Activated CD4-positive, alpha-beta T cell treated with anti-CD3 and anti-CD28 coated beads, Interleukin-2, amount 10 ng/mL, durations not matched to agents 24 days and 14 days (primary cell): ENCODE data around the gene ITK. TPM values are rescaled to one million over a fixed set of nuclear protein-coding genes. Genes with fewer than 3 reads are reported as not detected.
A peak's percentile ranks its signal among the peaks of the same experiment; 100 is the strongest.

Experiments
- DNase-seq: peaks from one replicate; pipeline ENCODE4 v3.0.0; 2022
- H3K27ac Mint-ChIP-seq: one replicate; pipeline ENCODE4 v1.8.0; 2022; ENCODE audit warnings: mild to moderate bottlenecking, mixed read lengths
- H3K27me3 Mint-ChIP-seq: one replicate; pipeline ENCODE4 v1.8.0; 2022; ENCODE audit warnings: mixed read lengths
- H3K36me3 Mint-ChIP-seq: one replicate; pipeline ENCODE4 v1.8.0; 2022; ENCODE audit warnings: low read depth, mild to moderate bottlenecking, mixed read lengths
- H3K4me1 Mint-ChIP-seq: one replicate; pipeline ENCODE4 v1.8.0; 2021; ENCODE audit warnings: mixed read lengths
- H3K4me3 Mint-ChIP-seq: one replicate; pipeline ENCODE4 v1.8.0; 2022; ENCODE audit warnings: mild to moderate bottlenecking, moderate library complexity, mixed read lengths
- H3K9me3 Mint-ChIP-seq: one replicate; pipeline ENCODE4 v1.8.0; 2021; ENCODE audit warnings: mixed read lengths
- intact Hi-C: fragments of 100-400 bp; cut with micrococcal nuclease; formaldehyde crosslinking; loops from one replicate; pipeline ENCODE4 v1.15.1; 2023
- total RNA-seq: library from RNA; stranded (reverse); gene quantifications from 2 replicates; pipeline ENCODE4 v1.2.3, GENCODE V29; 2022

The ITK gene
- total RNA-seq, 1 donor from 2014 or later, result 230 TPM

GRCh38 chr5:157160001-157160400, 20.6 kb upstream of the ITK start:
- no peaks in the 10 kb centered on the region for H3K36me3 Mint-ChIP-seq
- peaks cover 54% of the 10 kb centered on the region for H3K4me1 Mint-ChIP-seq
- no peaks in the 10 kb centered on the region for H3K27me3 Mint-ChIP-seq
- H3K4me3 Mint-ChIP-seq, result peak overlapping the region; percentile 54
- intact Hi-C loops, result no loop called here
- DNase-seq, result peak; percentile 75
- peak overlapping the region; percentile 87 for H3K27ac Mint-ChIP-seq
- no peaks in the 10 kb centered on the region for H3K9me3 Mint-ChIP-seq

- H3K27me3 Mint-ChIP-seq, result no peaks in the 10 kb centered on the region
- no peak overlapping the region for H3K27ac Mint-ChIP-seq
- no peaks in the 10 kb centered on the region for H3K36me3 Mint-ChIP-seq
- no peak overlapping the region for H3K4me3 Mint-ChIP-seq
- intact Hi-C loops, result no loop called here
- peaks cover 56% of the 10 kb centered on the region for H3K4me1 Mint-ChIP-seq
- no peak for DNase-seq
- H3K9me3 Mint-ChIP-seq, result no peaks in the 10 kb centered on the region
Measured at GRCh38 chr5:157161996-157162395, 18.6 kb upstream of the ITK start.

GRCh38 chr5:157162919-157163510, 17.6 kb upstream of the ITK start:
- Mint-ChIP-seq H3K27me3 (no peaks in the 10 kb centered on the region), H3K27ac (no peak overlapping the region), H3K36me3 (no peaks in the 10 kb centered on the region), H3K4me3 (no peak overlapping the region), H3K4me1 (peaks cover 62% of the 10 kb centered on the region), H3K9me3 (no peaks in the 10 kb centered on the region)
- intact Hi-C loops, result no loop called here
- no peak for DNase-seq

GRCh38 chr5:157164521-157164920, 16.1 kb upstream of the ITK start:
- H3K9me3 Mint-ChIP-seq, result no peaks in the 10 kb centered on the region
- intact Hi-C loops, result no loop called here

GRCh38 chr5:157165261-157165660, 15.4 kb upstream of the ITK start:
- no peak for DNase-seq
- no peaks in the 10 kb centered on the region for H3K9me3 Mint-ChIP-seq
- peaks cover 67% of the 10 kb centered on the region for H3K4me1 Mint-ChIP-seq
- H3K27me3 Mint-ChIP-seq, result no peaks in the 10 kb centered on the region
- H3K36me3 Mint-ChIP-seq, result peaks cover under 1% of the 10 kb centered on the region
- no peak overlapping the region for H3K4me3 Mint-ChIP-seq
- intact Hi-C loops, result no loop called here
- H3K27ac Mint-ChIP-seq, result peak overlapping the region; percentile 1

More at GRCh38 chr5:157164521-157164920, 16.1 kb upstream of the ITK start:
- H3K27ac Mint-ChIP-seq, result peak overlapping the region; percentile 12
- H3K4me1 Mint-ChIP-seq, result peaks cover 68% of the 10 kb centered on the region
- no peaks in the 10 kb centered on the region for H3K36me3 Mint-ChIP-seq
- DNase-seq, result no peak
- no peak overlapping the region for H3K4me3 Mint-ChIP-seq
- no peaks in the 10 kb centered on the region for H3K27me3 Mint-ChIP-seq

GRCh38 chr5:157165668-157166067, 15.0 kb upstream of the ITK start:
- Mint-ChIP-seq H3K4me1 (peaks cover 71% of the 10 kb centered on the region), H3K27ac (peak overlapping the region; percentile 1), H3K36me3 (peaks cover 3% of the 10 kb centered on the region), H3K4me3 (no peak overlapping the region), H3K9me3 (no peaks in the 10 kb centered on the region), H3K27me3 (no peaks in the 10 kb centered on the region)
- no peak for DNase-seq
- intact Hi-C loops, result no loop called here

GRCh38 chr5:157166214-157167213, 14.1 kb upstream of the ITK start, which contains the start of gene GARIN3:
Gene GARIN3, minus strand, starts transcription at chr5:157166264. Its CDS starts 96 bp downstream, at chr5:157166168.
- Mint-ChIP-seq H3K4me3 (peak within 1 kb of the TSS; percentile 75), H3K9me3 (peaks cover 5% of the 10 kb centered on the region), H3K36me3 (peaks cover 3% of the 10 kb centered on the region), H3K4me1 (peaks cover 74% of the 10 kb centered on the region), H3K27ac (peak within 1 kb of the TSS; percentile 91), H3K27me3 (no peaks in the 10 kb centered on the region)
- DNase-seq, result no peak
- intact Hi-C loops, result loop anchor here (1.0 kb wide), 4 partner anchors 7 to 56 kb away; no protein-coding TSS in a partner anchor

GRCh38 chr5:157167214-157167621, 13.4 kb upstream of the ITK start:
- H3K4me1 Mint-ChIP-seq, result peaks cover 80% of the 10 kb centered on the region
- intact Hi-C loops, result loop anchor here (1.0 kb wide), 4 partner anchors 8 to 55 kb away; no protein-coding TSS in a partner anchor

GRCh38 chr5:157168286-157168685, 12.4 kb upstream of the ITK start:
- peaks cover 82% of the 10 kb centered on the region for H3K4me1 Mint-ChIP-seq
- no peak overlapping the region for H3K4me3 Mint-ChIP-seq
- H3K36me3 Mint-ChIP-seq, result peaks cover 3% of the 10 kb centered on the region
- peaks cover 5% of the 10 kb centered on the region for H3K9me3 Mint-ChIP-seq
- DNase-seq, result no peak
- H3K27ac Mint-ChIP-seq, result peak overlapping the region; percentile 34
- intact Hi-C loops, result no loop called here
- H3K27me3 Mint-ChIP-seq, result no peaks in the 10 kb centered on the region

More at GRCh38 chr5:157167214-157167621, 13.4 kb upstream of the ITK start:
- Mint-ChIP-seq H3K9me3 (peaks cover 5% of the 10 kb centered on the region), H3K27ac (peak overlapping the region; percentile 91), H3K4me3 (peak overlapping the region; percentile 75), H3K36me3 (peaks cover 3% of the 10 kb centered on the region), H3K27me3 (no peaks in the 10 kb centered on the region)
- DNase-seq, result peak; percentile 78

- DNase-seq, result peak; percentile 95
- peaks cover 5% of the 10 kb centered on the region for H3K9me3 Mint-ChIP-seq
- H3K27ac Mint-ChIP-seq, result peak overlapping the region; percentile 96
- intact Hi-C loops, result loop anchor here (1.0 to 10.0 kb wide), 9 partner anchors 8 to 432 kb away; partner anchors contain the start of gene ITK
- peak overlapping the region; percentile 81 for H3K4me3 Mint-ChIP-seq
- no peaks in the 10 kb centered on the region for H3K27me3 Mint-ChIP-seq
- H3K4me1 Mint-ChIP-seq, result peaks cover 76% of the 10 kb centered on the region
- peaks cover 3% of the 10 kb centered on the region for H3K36me3 Mint-ChIP-seq
Measured at GRCh38 chr5:157172403-157172802, 8.2 kb upstream of the ITK start.

- H3K27ac Mint-ChIP-seq, result peak overlapping the region; percentile 78
- H3K9me3 Mint-ChIP-seq, result peaks cover 5% of the 10 kb centered on the region
- intact Hi-C loops, result loop anchor here (10.0 kb wide), 1 partner anchor 430 kb away; no protein-coding TSS in a partner anchor
- peaks cover 7% of the 10 kb centered on the region for H3K36me3 Mint-ChIP-seq
- no peak for DNase-seq
- peaks cover 75% of the 10 kb centered on the region for H3K4me1 Mint-ChIP-seq
- no peaks in the 10 kb centered on the region for H3K27me3 Mint-ChIP-seq
- H3K4me3 Mint-ChIP-seq, result peak overlapping the region; percentile 26
Measured at GRCh38 chr5:157175071-157175612, 5.5 kb upstream of the ITK start.

- peak; percentile 66 for DNase-seq
- Mint-ChIP-seq H3K27me3 (no peaks in the 10 kb centered on the region), H3K36me3 (peaks cover 24% of the 10 kb centered on the region), H3K9me3 (no peaks in the 10 kb centered on the region), H3K4me1 (peaks cover 53% of the 10 kb centered on the region), H3K4me3 (peak overlapping the region; percentile 98), H3K27ac (peak overlapping the region; percentile 90)
- intact Hi-C loops, result loop anchor here (10.0 kb wide), 1 partner anchor 427 kb away; no protein-coding TSS in a partner anchor
Measured at GRCh38 chr5:157177953-157178352, 2.7 kb upstream of the ITK start.

GRCh38 chr5:157178966-157179365, 1.7 kb upstream of the ITK start:
- Mint-ChIP-seq H3K4me1 (peaks cover 54% of the 10 kb centered on the region), H3K36me3 (peaks cover 34% of the 10 kb centered on the region), H3K27me3 (no peaks in the 10 kb centered on the region), H3K4me3 (peak overlapping the region; percentile 98), H3K9me3 (no peaks in the 10 kb centered on the region), H3K27ac (peak overlapping the region; percentile 90)
- no peak for DNase-seq
- intact Hi-C loops, result loop anchor here (10.0 kb wide), 1 partner anchor 426 kb away; no protein-coding TSS in a partner anchor
